Stomach (tissue), 4 donors: Measurements from ENCODE around the gene NFATC1.

Source experiments
- POLR2A ChIP-seq, 4 donors: fragments of 450-650 bp; IDR thresholded peaks; one replicate each; pipeline ENCODE4 v1.6.1; 2016; ENCODE audit warnings: antibody characterized with exemption in 4 of 4, control low read depth in 2 of 4, mild to moderate bottlenecking in 1 of 4, moderate library complexity in 1 of 4
- TF ChIP-seq, protein P1 (sequence below), 7 experiments: fragments of 450-650 bp in 4 of 7; fragments of 200-600 bp in 3 of 7; sonication (generic) in 3 of 7; IDR thresholded peaks; one replicate each; pipeline ENCODE4 v1.5.1; 2016 to 2019; ENCODE audit warnings: antibody characterized with exemption in 7 of 7, control low read depth in 2 of 7, mild to moderate bottlenecking in 1 of 7

DNA sequence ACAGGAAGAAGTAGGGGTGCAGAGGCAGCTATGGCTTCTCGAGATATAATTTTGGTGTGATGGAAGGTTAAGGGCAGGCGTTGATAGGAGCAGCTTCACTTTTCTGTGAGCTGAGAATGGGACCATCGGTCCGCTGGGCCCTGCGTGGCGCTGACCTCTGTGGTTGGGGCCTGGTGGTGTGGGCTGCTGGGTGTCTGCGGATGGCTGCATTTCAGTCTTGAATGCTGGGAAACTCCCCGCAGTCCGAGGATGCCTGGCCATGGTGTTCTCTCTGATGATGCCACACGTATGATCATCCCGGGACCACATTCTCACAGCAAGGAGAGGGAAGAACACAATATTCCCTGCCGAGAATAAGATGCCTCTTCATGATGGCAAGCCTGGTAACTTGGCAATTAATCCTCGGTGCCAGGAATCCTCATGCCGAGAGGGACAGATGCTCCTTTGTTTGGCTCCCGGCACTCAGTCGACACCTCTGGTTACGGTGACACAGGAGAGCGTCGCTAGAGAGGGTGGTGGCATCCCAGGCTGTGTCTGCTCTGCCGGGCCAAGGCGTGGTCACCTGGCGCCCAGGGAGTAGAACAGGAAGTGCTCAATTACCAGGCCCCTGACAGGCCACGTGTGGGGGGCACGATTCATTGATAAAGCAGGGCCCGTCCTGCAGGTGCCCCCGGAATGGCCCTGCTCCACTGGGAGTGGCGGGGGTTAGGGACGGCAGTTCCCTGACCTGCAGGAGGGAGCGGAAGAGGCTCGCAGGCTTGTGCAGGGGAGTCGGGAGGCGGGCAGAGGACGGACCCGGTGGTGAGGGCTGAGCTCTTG, 164.5 kb downstream of the NFATC1 start:
- TF ChIP-seq, protein P1, sequence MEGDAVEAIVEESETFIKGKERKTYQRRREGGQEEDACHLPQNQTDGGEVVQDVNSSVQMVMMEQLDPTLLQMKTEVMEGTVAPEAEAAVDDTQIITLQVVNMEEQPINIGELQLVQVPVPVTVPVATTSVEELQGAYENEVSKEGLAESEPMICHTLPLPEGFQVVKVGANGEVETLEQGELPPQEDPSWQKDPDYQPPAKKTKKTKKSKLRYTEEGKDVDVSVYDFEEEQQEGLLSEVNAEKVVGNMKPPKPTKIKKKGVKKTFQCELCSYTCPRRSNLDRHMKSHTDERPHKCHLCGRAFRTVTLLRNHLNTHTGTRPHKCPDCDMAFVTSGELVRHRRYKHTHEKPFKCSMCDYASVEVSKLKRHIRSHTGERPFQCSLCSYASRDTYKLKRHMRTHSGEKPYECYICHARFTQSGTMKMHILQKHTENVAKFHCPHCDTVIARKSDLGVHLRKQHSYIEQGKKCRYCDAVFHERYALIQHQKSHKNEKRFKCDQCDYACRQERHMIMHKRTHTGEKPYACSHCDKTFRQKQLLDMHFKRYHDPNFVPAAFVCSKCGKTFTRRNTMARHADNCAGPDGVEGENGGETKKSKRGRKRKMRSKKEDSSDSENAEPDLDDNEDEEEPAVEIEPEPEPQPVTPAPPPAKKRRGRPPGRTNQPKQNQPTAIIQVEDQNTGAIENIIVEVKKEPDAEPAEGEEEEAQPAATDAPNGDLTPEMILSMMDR (IDR thresholded peaks at IDR 0.05) = no peak
- TF ChIP-seq POLR2A (IDR thresholded peaks at IDR 0.05) = no peak
